NCI-H2107 treated with DMSO at 0.1 percent for 48 hours (cell line): ENCODE measurements around the gene AP2A1.

Source experiments
- DNase-seq: peaks from one replicate; lab custom pipeline; 2025; ENCODE audit not compliant: unreplicated experiment; lab: John Stamatoyannopoulos, UW

AP2A1 gene

DNA sequence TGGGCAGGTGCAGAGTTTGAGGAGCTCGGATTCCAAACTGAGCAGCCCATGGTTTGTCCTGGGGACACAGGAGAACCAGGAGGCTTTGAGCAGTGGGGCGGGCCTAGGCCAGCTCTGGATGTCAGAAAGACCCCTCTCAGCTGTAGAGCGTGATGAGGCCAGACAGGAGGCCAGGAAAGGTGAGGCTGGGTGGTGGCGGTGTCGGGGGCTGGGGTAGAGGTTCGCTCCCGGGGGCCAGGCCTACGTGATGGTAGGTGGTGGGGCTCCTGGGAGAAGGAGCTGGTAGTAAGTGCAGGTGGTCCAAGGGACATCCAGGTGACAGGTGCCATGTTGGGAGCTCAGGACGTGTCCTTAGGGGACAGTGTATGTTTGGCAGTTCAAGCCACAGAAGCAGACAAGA lies 70.6 kb downstream of the AP2A1 start:
- DNase-seq, result no peak

DNA sequence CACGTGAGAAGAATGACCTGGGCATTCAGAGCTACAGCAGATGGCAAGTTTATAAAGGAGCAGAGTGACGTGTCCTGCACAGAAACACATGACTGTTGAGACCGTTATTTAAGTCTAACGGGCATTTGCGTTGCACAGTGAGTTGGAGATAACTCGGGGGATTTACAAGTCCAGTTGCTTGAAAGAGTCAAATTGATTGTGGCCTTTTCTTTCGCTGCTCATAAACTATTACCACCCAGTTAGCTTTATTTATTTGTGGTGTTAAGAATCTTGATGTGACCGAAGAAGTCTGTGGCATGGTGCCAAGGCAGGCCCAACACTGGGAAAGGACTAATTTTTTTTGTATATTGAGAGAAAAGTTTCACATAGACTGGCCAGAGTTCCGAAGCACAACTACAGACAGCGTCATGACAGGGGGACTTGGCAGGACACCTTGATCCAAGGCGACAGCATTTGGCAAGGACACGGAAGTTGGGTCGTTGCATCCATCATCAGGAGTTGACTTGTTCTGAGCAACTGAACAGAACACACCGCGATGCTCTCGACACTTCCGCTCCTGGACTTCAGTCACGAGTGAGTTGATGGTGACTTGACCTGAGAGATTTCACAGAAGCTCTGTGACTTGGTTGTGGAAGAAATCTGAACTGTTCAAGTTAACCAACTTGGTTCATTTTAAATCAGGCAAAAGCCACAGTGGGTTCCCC lies 72.2 kb downstream of the AP2A1 start:
- no peak for DNase-seq

DNA sequence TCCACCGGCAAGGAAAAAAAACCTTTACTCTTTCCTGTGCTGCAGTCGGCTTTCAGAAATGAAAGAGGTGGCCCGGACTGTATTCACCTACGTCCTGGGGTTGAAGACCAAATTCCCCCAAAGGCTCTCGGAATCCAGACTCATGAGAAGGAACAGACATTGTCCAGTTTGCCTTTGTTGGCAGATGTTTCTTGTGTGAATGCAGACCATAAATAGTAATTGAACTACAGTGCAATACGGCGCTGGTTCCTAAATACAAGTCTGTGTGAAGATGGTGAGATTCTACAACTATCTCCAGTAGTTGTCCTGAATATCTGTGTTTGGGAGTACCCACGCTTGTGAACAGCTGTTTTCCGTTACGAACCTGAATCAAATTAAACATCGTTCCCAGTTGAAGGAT lies 72.9 kb downstream of the AP2A1 start:
- no peak for DNase-seq

DNA sequence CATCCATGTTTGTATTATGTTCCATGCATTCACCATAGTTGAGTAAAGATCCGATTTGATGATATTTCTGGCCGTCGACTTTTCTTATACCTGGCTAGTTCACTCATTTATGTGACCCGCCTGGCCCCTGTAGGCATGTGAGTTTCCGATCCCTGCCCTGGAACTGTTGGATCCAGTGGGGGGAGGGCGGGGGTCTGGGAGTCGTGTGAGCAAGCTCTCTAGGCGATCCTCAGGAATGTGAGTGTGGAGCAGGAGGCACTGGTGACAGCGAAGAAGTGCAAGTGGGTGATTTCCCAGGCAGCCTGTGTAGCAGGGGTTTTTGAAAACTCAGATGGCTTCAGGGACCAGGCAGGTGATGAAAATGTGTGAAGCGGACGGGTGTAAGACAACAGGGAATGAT lies 73.5 kb downstream of the AP2A1 start:
- DNase-seq, result no peak

DNA sequence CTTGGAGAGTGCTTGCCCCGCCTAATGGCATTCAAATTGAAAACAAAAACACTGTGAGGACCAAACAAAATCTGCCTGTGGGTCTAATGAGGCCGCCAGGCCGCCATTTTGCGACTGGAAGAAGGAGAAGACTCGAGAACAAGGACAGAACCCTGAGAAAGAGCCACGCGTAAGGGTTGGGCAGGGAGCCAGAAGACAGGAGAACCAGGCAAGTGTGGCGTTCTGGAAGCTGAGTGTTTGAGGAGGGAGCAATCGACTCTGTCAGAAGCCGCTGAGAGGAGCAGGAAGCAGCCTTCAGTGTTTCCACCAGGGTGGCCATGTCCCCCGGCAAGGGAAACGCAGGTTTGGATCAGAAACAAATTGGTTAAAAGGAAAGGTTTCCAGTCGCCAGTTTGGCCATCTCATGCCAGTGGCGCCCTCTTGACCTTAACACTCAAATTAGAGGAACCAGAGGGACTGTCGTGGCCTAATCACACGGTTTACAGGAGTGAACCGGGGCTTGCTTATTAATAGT lies 74.0 kb downstream of the AP2A1 start:
- no peak for DNase-seq

DNA sequence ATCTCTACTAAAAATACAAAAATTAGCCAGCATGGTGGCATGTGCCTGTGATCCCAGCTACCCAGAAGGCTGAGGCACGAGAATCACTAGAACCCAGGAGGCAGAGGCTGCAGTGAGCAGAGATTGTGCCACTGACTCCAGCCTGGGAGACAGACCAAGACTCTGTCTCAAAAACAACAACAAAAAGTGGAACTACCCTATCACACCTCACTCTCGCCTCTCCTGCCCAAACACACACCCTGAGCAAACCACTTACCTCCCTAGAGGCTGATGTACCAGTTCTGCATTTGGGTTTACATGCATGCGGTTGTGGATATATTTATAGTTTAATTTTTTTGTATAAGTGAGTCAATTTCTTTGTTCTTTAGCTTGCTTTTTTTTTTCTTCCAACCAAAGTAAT lies 76.5 kb downstream of the AP2A1 start:
- no peak for DNase-seq

DNA sequence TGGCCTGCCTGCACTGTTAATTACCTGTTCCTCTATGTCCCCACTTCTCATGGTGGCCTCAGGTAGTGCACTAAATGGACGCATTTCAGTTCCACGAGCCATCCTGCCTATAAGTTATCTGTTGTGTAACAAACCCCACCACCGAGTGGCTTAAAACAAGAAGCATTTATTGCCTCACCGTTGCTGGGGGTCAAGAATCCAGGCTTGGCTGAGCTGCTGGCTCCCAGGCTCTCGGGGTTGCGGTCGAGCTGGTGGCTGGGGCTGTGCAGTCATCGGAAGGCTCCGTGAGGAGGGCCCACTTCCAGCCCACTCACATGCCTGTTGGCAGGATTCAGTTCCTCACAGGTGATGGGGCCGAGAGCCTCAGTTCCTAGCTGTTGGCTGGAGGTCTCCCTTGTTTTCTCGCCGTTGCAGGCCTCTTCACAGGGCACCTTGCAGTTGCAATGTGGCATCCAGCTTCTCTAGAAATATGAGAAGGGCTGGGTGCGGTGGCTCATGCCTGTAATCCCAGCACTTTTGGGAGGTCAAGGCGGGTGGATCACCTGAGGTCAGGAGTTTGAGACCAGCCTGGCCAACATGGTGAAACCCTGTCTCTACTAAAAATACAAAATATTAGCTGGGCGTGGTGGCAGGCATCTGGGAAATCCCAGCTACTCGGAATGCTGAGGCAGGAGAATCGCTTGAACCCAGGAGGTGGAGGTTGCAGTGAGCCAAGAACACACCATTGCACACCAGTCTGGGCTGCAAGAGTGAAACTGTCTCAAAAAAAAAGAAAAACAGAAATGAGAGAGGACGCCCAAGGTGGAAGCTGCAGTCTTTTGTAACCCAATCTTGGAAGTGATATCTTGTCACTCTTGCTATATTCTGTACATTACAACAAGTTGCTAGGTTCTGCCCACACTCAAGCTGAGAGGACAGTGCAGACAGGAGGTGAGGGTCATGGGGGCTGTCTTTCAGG lies 77.6 kb downstream of the AP2A1 start:
- DNase-seq, result no peak

DNA sequence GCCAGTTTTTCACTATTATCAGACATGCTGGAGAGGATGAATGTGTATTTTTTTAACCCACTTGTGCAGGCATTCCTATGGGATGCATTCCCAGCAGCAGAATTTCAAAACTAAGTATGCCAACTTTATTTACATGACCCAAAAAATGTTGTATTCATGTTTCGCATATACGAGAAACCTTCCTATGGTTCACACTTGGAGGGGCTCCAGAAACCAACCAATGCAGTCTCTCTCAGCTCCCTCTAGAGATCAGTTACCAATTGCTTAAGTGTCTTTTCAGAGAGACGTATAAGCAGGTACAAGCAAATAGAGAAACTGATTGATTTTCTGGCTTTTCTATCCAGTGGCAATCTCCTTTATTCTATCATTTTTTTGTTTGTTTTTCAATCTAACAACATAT lies 78.6 kb downstream of the AP2A1 start:
- DNase-seq, result no peak

DNA sequence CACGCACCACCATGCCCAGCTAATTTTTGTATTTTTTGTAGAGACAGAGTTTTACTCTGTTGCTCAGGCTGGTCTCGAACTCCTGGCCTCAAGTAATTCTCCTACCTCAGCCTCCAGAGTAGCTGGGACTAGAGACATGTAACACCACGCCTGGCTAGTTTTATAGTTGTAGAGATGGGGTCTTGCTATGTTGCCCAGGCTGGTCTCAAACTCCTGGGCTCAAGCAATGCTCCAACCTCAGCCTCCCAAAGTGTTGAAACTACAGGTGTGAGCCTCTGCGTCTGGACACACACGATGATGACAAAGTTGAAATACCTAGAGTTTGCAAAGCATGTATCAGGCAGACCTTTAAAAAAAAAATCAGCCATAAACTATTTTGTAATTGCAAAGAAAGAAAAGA lies 79.6 kb downstream of the AP2A1 start:
- no peak for DNase-seq

DNA sequence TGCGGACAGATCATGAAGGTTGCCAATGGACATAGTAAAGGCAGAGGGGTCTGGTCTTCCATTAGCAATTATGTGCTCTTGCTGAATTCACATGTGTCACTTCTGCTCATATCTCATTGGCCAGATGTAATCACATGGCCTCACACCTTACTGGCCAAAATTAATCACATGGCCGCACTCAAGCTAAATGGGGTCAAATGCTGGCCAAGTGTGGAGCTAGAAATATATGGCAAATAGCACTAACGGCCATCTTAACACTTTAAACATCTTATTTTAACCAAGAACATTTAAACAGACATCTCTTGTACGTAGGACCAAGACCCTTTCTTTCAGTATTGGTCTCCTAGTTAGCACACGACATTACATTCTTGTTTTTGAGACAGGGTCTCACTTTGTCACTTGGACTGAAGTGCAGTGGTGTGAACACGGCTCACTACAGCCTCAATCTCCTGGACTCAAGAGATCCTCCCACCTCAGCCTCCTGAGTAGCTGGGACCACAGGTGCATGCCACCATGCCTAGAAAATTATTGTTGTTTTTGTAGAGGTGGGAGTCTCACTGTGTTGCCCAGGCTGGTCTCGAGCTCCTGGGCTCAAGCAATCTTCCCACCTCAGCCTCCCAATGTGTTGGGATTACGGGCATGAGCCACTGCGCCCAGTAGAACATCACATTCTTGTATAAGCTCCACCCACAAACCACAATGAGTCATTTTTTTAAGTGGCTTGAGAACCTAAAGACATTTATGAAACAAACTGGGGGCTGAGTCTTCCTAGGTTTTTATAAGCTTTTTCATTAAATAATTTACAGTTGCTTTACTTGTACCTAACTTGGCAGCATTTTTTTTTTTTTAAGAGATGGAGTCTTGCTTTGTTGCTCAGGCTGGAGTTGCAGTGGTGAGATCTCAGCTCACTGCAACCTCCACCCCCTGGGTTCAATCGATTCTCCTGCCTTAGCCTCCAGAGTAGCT lies 81.2 kb downstream of the AP2A1 start:
- DNase-seq, result no peak

DNA sequence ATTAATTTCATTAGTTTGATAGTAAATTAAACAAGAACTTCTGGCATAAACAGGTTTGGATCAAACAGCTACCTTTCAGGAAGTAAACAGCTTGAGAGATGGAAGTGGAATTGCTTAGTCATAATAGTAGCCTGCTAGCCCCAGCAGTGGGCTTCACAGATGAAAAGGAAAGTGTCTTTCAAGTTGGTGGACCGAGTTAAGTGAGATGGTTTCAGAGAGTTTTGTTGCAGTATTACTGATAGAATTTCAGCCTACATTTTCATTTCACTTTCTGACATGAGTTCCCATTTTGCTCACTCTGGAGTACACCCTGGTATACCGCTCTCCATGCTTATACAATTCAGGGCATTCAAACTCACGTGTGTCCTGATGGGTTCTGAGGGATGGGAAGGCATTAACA lies 82.1 kb downstream of the AP2A1 start:
- no peak for DNase-seq

DNA sequence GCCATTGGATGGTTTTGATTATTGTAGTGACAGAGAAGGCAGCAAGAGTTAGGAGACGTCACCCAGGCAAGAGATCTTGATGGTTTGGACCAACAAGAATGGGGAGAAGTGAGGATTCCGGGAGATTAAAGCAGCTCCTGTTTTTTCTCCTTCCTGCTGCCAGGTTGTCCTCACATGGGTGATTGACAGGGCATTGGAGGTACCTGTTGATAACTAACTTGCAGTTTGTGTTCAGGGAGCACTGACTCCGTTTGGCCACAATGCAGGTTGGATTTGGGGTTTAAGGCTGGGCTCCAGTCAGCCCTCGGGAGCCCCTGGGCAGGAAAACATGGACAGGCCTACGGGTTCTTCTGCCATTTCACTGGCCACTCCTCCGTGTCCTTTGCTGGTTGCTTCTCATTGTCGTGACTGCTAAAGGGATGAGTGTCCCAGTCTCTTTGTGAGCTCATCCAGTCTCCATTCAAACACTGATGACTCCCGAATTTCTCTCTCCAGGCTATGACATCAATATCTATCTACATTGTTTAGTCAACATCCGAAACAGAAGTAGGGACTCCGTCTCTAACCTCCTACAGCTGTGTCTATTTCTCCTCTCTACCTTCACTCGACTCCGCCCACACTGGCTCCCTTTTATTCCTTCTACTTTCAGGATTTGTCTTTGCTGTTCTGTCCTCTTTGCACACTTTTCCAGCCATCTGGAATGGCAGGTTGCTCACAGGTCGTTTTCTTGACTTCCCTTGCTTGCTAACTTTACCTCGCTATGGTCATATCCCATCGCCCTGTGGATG lies 82.8 kb downstream of the AP2A1 start:
- no peak for DNase-seq

DNA sequence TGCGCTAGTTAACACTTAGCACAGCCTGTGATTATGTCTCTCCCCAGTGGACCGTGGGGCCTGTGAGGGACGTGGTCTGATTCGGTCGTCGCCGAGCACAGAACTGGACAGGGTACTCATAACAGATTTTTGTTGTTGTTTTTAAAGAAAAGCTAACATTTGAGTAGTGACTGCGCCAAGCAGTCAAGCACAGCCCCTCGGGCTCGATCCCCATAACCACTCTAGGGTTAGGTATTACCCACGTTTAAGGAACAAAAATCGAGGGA lies 83.4 kb downstream of the AP2A1 start:
- no peak for DNase-seq

DNA sequence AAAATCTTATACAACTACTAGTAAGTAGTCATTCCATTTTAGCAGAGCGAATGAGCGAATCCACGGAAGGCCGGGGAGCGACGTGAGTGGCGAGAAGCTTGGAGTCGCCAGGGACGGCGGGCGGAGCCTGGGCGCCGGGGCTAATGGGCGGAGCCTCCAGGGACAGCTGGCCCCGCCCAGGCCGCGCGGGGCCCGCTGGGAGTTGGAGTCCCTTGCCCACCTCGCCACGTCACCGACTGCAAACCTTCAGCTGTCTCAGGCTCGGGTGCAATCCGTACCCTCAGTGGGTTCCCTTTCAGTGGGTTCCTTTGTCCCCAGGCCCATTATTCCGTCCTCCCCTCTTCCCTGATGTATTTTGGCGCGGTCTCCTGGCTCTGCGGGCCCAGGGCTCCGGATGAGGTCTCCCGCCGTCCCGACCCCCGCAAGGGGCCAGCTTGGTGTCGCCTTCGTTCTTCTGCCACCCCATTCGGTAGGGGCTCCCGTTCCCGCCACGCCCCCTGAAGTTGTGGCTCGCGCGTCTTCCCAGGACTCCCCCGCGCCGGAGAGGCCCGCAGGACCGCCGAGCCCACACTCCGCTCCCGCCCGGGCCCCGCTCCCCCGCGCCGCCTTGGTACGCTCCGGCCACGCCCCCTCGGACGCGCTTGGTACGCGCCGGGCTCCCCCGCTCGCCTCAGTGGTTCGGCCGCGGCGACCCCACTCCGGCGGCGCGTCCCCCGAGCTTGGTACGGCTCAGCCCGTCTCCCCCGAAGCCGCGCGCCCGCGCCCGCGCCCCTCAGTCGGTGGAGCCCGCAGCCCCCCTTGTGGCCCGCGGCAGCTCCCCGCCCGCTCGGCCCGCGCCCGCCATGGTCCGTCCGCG lies 83.9 kb downstream of the AP2A1 start, which contains the start of gene PTOV1:
Gene PTOV1, plus strand, starts transcription at position 673 of the 856 bp plus-strand sequence.
- DNase-seq, result peak; percentile 81

DNA sequence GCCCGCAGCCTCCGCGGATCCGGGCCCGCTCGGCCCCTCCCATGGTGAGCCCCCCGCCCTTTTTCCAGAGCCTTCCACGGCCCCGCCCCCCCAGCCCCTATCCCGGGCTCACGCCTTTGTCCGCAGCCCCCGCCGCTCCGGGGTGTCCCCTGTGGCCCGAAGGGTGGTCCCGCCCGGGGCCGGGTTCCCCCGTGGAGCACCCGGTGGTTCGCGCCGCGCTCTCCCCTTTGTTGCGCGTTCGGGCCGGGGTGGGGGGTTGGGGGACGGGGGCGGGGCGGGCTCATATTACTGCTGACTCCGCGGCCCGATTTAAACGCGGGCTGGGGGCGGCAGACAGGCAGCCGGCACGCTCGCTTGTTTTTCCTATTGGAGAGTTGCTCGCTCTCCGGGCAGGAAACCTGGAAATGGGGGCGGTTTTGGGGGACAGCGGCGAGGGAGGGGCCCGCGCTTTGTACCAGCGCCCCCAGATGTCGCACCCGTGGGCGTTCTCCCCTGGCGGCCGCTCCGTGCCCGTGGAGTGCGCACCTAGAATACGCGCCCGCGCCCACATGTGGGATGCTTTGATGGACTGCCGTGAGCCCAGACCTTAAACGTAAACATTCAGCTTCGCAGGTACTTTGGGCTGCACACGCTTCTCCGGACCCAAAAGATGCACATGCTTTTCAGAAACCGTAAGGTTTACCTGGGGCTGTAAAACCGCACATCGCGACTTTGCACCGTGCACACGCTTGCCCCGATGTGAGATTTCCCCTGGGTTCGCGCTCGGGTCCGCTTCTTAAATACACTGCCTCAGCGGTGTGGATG lies 84.9 kb downstream of the AP2A1 start:
- DNase-seq, result no peak

DNA sequence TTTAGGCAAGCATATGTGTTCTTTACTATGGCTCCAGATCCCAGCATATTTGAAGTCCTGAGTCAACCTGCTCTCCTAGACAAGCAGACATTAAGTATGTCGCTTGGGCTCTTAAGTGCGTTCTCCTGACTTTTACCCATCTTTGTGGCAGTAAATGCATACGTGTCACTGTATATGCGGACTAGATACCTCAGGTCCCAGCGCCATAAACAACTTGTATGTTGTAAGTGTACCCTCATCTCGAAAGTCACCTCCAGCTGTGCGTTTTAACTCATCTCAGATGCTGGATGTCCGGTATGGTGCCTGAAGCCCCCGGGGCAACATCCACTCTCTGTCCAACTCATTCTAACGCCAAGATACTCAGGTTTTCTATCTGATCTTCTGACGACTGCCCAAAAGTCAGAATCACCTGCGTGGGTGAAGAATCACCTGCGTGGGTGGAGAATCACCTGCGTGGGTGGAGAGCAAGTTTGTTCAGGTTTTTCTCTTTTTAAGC lies 85.9 kb downstream of the AP2A1 start:
- no peak for DNase-seq

DNA sequence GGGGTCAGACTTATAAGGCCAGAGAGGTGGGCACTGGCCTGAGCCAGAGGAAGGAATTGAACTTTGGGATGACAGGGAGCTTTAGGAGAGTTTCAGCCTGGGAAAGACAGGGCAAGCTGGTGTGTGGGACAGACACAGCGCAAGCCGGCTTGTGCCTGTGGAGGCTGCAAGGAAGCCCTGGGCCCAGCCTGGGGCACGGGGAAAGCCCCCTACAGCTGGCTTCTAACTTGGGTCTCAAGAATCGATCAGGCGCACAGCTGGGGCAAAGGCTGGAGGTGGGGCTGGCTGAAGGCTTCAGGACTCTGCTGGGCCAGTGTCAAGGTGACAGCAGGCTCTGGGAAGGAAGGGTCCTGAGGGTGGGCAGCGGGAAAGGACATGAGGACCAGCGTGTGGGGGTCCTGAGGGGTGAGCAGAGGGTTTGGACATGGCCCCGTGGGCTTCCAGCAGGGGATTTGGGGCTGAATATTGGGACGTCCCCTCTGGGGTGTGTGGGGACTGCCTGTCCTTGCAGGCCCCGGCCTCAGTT lies 87.1 kb downstream of the AP2A1 start:
- DNase-seq, result no peak
